HEK293 (cell line): ENCODE data around the gene SLA2.

Experiments used
- CTCF ChIA-PET: fragments of 350-600 bp; formaldehyde crosslinking; extraction: SDS; loops from one replicate; lab custom pipeline; 2021; ENCODE audit warnings: antibody characterized with exemption; lab: Yijun Ruan, JAX
- POLR2A ChIA-PET: fragments of 300-600 bp; formaldehyde crosslinking; extraction: SDS; loops from one replicate; lab custom pipeline; 2020; ENCODE audit warnings: antibody characterized with exemption, inconsistent platforms; lab: Yijun Ruan, JAX
- H3K27ac ChIP-seq: fragments of 200-500 bp; sonication (Bioruptor generic); 2 replicates; pipeline ENCODE4 v1.5.1; 2014; ENCODE audit warnings: low read depth, low read length, control low read depth, inconsistent platforms; ENCODE audit errors: extremely low read depth
- H3K36me3 ChIP-seq, 2 experiments: fragments of 200-500 bp in 1 of 2; sonication (Bioruptor generic) in 1 of 2; 1 replicate in 1 of 2; 2 replicates in 1 of 2; pipeline ENCODE4 v1.5.1; 2014 to 2017; ENCODE audit warnings: inconsistent platforms in 2 of 2, low read length in 2 of 2; ENCODE audit not compliant: control insufficient read depth in 2 of 2, insufficient read depth in 1 of 2
- H3K4me1 ChIP-seq: fragments of 200-500 bp; sonication (Bioruptor generic); 2 replicates; pipeline ENCODE4 v1.5.1; 2014; ENCODE audit warnings: mild to moderate bottlenecking, low read length, inconsistent platforms; ENCODE audit not compliant: control insufficient read depth, insufficient read depth
- H3K4me3 ChIP-seq: 2 replicates; pipeline ENCODE4 v1.5.1; 2011; ENCODE audit warnings: low read depth, mild to moderate bottlenecking, control low read depth, low read length, moderate library complexity
- H3K9me3 ChIP-seq: fragments of 200-500 bp; sonication (Bioruptor generic); 2 replicates; pipeline ENCODE4 v1.5.1; 2014; ENCODE audit warnings: low read depth, low read length, inconsistent platforms; ENCODE audit not compliant: control insufficient read depth, insufficient read depth
- EGR2 ChIP-seq: fragments of 450-650 bp; formaldehyde crosslinking; IDR thresholded peaks from 2 replicates; pipeline ENCODE4 v1.5.1; 2016; ENCODE audit warnings: low read depth, missing biosample characterization, missing genetic modification characterization
- SP2 ChIP-seq: fragments of 450-650 bp; formaldehyde crosslinking; IDR thresholded peaks from 2 replicates; pipeline ENCODE4 v1.5.1; 2016; ENCODE audit warnings: missing biosample characterization, missing genetic modification characterization
- SP3 ChIP-seq: fragments of 450-650 bp; formaldehyde crosslinking; IDR thresholded peaks from 2 replicates; pipeline ENCODE4 v1.5.1; 2016; ENCODE audit warnings: missing biosample characterization, missing genetic modification characterization
- ZBTB21 ChIP-seq: fragments of 450-650 bp; formaldehyde crosslinking; IDR thresholded peaks from 2 replicates; pipeline ENCODE4 v1.5.1; 2017; ENCODE audit warnings: missing biosample characterization, missing genetic modification characterization
- ZNF114 ChIP-seq: fragments of 450-650 bp; formaldehyde crosslinking; IDR thresholded peaks from 2 replicates; pipeline ENCODE4 v1.5.0; 2017; ENCODE audit warnings: missing biosample characterization, missing genetic modification characterization
- ZNF146 ChIP-seq: fragments of 450-650 bp; formaldehyde crosslinking; IDR thresholded peaks from 2 replicates; pipeline ENCODE4 v1.5.1; 2016; ENCODE audit warnings: missing biosample characterization, missing genetic modification characterization
- ZNF169 ChIP-seq: fragments of 450-650 bp; formaldehyde crosslinking; IDR thresholded peaks from 2 replicates; pipeline ENCODE4 v1.5.1; 2016; ENCODE audit warnings: missing biosample characterization, missing genetic modification characterization
- ZNF202 ChIP-seq: fragments of 450-650 bp; formaldehyde crosslinking; IDR thresholded peaks from 2 replicates; pipeline ENCODE4 v1.5.1; 2016; ENCODE audit warnings: missing biosample characterization, missing genetic modification characterization, borderline replicate concordance
- ZNF26 ChIP-seq: fragments of 450-650 bp; formaldehyde crosslinking; IDR thresholded peaks from 2 replicates; pipeline ENCODE4 v1.5.1; 2016; ENCODE audit warnings: missing biosample characterization, missing genetic modification characterization
- ZNF274 ChIP-seq, 2 experiments: fragments of 200-500 bp in 1 of 2; fragments of 450-650 bp in 1 of 2; sonication (Bioruptor generic) in 1 of 2; formaldehyde crosslinking in 1 of 2; IDR thresholded peaks; 2 replicates each; pipeline versions ENCODE4 v1.5.1 to v1.6.1; 2014 to 2016; ENCODE audit warnings: borderline replicate concordance in 1 of 2, inconsistent platforms in 1 of 2, low read length in 1 of 2, missing biosample characterization in 1 of 2, missing genetic modification characterization in 1 of 2
- ZNF292 ChIP-seq: fragments of 450-650 bp; formaldehyde crosslinking; IDR thresholded peaks from 2 replicates; pipeline ENCODE4 v1.5.1; 2016; ENCODE audit warnings: low read depth, missing biosample characterization, missing genetic modification characterization, borderline replicate concordance
- ZNF341 ChIP-seq: fragments of 450-650 bp; formaldehyde crosslinking; IDR thresholded peaks from 2 replicates; pipeline ENCODE4; 2016; ENCODE audit warnings: low read depth, missing biosample characterization, missing genetic modification characterization
- ZNF391 ChIP-seq: fragments of 450-650 bp; formaldehyde crosslinking; IDR thresholded peaks from 2 replicates; pipeline ENCODE4 v1.5.1; 2016; ENCODE audit warnings: low read depth, missing biosample characterization, missing genetic modification characterization, borderline replicate concordance
- ZNF404 ChIP-seq: fragments of 450-650 bp; formaldehyde crosslinking; IDR thresholded peaks from 2 replicates; pipeline ENCODE4 v1.5.1; 2017; ENCODE audit warnings: missing biosample characterization, missing genetic modification characterization
- ZNF416 ChIP-seq: fragments of 450-650 bp; formaldehyde crosslinking; IDR thresholded peaks from 2 replicates; pipeline ENCODE4 v1.5.1; 2016; ENCODE audit warnings: missing biosample characterization, missing genetic modification characterization
- ZNF433 ChIP-seq: fragments of 450-650 bp; formaldehyde crosslinking; IDR thresholded peaks from 2 replicates; pipeline ENCODE4 v1.5.1; 2016; ENCODE audit warnings: missing biosample characterization, missing genetic modification characterization, low read depth
- ZNF529 ChIP-seq: fragments of 450-650 bp; formaldehyde crosslinking; IDR thresholded peaks from 2 replicates; pipeline ENCODE4 v1.5.1; 2017; ENCODE audit warnings: missing genetic modification characterization, missing biosample characterization; ENCODE audit not compliant: insufficient replicate concordance
- ZNF600 ChIP-seq: fragments of 450-650 bp; formaldehyde crosslinking; IDR thresholded peaks from 2 replicates; pipeline ENCODE4 v1.5.1; 2016; ENCODE audit warnings: missing biosample characterization, missing genetic modification characterization
- ZNF610 ChIP-seq: fragments of 450-650 bp; formaldehyde crosslinking; IDR thresholded peaks from 2 replicates; pipeline ENCODE4 v1.5.1; 2016; ENCODE audit warnings: missing biosample characterization, missing genetic modification characterization, borderline replicate concordance
- ZNF747 ChIP-seq: fragments of 450-650 bp; formaldehyde crosslinking; IDR thresholded peaks from 2 replicates; pipeline ENCODE4 v1.5.1; 2016; ENCODE audit warnings: missing biosample characterization, missing genetic modification characterization
- ZNF785 ChIP-seq: fragments of 450-650 bp; formaldehyde crosslinking; IDR thresholded peaks from 2 replicates; pipeline ENCODE4 v1.5.1; 2016; ENCODE audit warnings: missing biosample characterization, missing genetic modification characterization
- ZSCAN16 ChIP-seq: fragments of 450-650 bp; formaldehyde crosslinking; IDR thresholded peaks from 2 replicates; pipeline ENCODE4 v1.5.1; 2016; ENCODE audit warnings: missing biosample characterization, missing genetic modification characterization
- ZSCAN18 ChIP-seq: fragments of 450-650 bp; formaldehyde crosslinking; IDR thresholded peaks from 2 replicates; pipeline ENCODE4 v1.5.1; 2016; ENCODE audit warnings: missing biosample characterization, missing genetic modification characterization

Gene SLA2

GRCh38 chr20:36688630-36689029 is 42.6 kb upstream of the SLA2 start (continued):
- TF ChIP-seq SP3 (tag by site-specific recombination) (no peak), ZBTB21 (tag by site-specific recombination) (no peak), ZNF433 (tag by site-specific recombination) (no peak), EGR2 (no peak), ZNF785 (tag by site-specific recombination) (no peak), SP2 (tag by site-specific recombination) (no peak), ZNF341 (tag by site-specific recombination) (no peak), ZSCAN16 (tag by site-specific recombination) (no peak), ZNF416 (tag by site-specific recombination) (no peak)

GRCh38 chr20:36687850-36688249 is 41.9 kb upstream of the SLA2 start:
- Histone ChIP-seq H3K4me1 (no peaks in the 10 kb centered on the region), H3K9me3 (no peaks in the 10 kb centered on the region), H3K4me3 (no peak overlapping the region), H3K27ac (no peak overlapping the region), H3K36me3 (peaks cover 0 to 26% of the 10 kb centered on the region in 2 experiments; a peak in 2 of 3 replicates)
- ChIA-PET POLR2A (interaction anchor here (0.6 kb wide), 1 partner anchor 40 kb away, joined by 3 read pairs; no protein-coding TSS in a partner anchor), CTCF (interaction anchor here (0.5 kb wide), 1 partner anchor 248 kb away, joined by 3 read pairs; no protein-coding TSS in a partner anchor)
- TF ChIP-seq ZNF404 (tag by site-specific recombination) (no peak), ZNF146 (no peak), ZNF600 (no peak), ZNF169 (tag by site-specific recombination) (no peak), ZNF114 (no peak), ZNF202 (tag by site-specific recombination) (no peak), ZNF747 (tag by site-specific recombination) (no peak), ZBTB21 (tag by site-specific recombination) (no peak)

- Histone ChIP-seq H3K4me1 (no peaks in the 10 kb centered on the region), H3K9me3 (no peaks in the 10 kb centered on the region), H3K36me3 (peaks cover 0 to 31% of the 10 kb centered on the region in 2 experiments; a peak in 2 of 3 replicates), H3K4me3 (no peak overlapping the region), H3K27ac (no peak overlapping the region)
- POLR2A ChIA-PET = no interaction called here
- CTCF ChIA-PET = interaction anchor here (1.1 kb wide), 1 partner anchor 87 kb away, joined by 4 read pairs; the partner anchor contains the start of gene DSN1
- no peak for TF ChIP-seq ZSCAN18
- TF ChIP-seq SP3 (tag by site-specific recombination) = no peak
- TF ChIP-seq ZNF610 (tag by site-specific recombination) = no peak
- no peak for TF ChIP-seq ZNF391 (tag by site-specific recombination)
- no peak for TF ChIP-seq ZNF600
- TF ChIP-seq ZNF274 (IDR thresholded peaks at IDR 0.05; ENCODE audit: low read length) = no peak
- no peak for TF ChIP-seq ZNF274 (tag by site-specific recombination; IDR thresholded peaks at IDR 0.05; ENCODE audit: borderline replicate concordance)
- TF ChIP-seq ZNF529 = no peak
- TF ChIP-seq, all 188 proteins: peak for 0
Observed at GRCh38 chr20:36686944-36687343, 40.9 kb upstream of the SLA2 start.

GRCh38 chr20:36686504-36686903 is 40.5 kb upstream of the SLA2 start:
- TF ChIP-seq ZNF26 (no peak), ZNF292 (tag by site-specific recombination) (no peak)
- no peaks in the 10 kb centered on the region for H3K9me3 ChIP-seq
- ChIA-PET POLR2A (no interaction called here), CTCF (interaction anchor here (1.1 kb wide), 1 partner anchor 87 kb away, joined by 4 read pairs; the partner anchor contains the start of gene DSN1)
- H3K4me3 ChIP-seq = no peak overlapping the region
- no peaks in the 10 kb centered on the region for H3K4me1 ChIP-seq
- no peak overlapping the region for H3K27ac ChIP-seq
- H3K36me3 ChIP-seq = peaks cover 0 to 31% of the 10 kb centered on the region in 2 experiments; a peak in 2 of 3 replicates
